Neural cell (in vitro differentiated cells): ENCODE data around the gene PVALB. TPM values are rescaled to one million over a fixed set of nuclear protein-coding genes. Genes with fewer than 3 reads are reported as not detected.

Source experiments
- H2AFZ ChIP-seq: fragments of 200-600, 300-800 bp; sonication (generic), shearing (Covaris generic); 2 replicates; pipeline ENCODE4 v1.6.0; 2014; ENCODE audit warnings: low read depth, mild to moderate bottlenecking, antibody characterized with exemption, low read length, moderate library complexity
- H3F3A ChIP-seq: fragments of 200-600 bp; shearing (Covaris generic); 2 replicates; pipeline ENCODE4 v1.6.1; 2016; ENCODE audit warnings: mild to moderate bottlenecking, moderate library complexity, mixed read lengths, antibody characterized with exemption, low read length; ENCODE audit not compliant: insufficient read depth, poor library complexity, severe bottlenecking
- H3K27ac ChIP-seq: fragments of 200-600, 300-800 bp; sonication (generic), shearing (Covaris generic); 2 replicates; pipeline ENCODE4 v1.5.1; 2014; ENCODE audit warnings: mild to moderate bottlenecking, low read length, moderate library complexity
- H3K27me3 ChIP-seq: fragments of 300-800, 200-600 bp; sonication (generic), shearing (Covaris generic); 2 replicates; pipeline ENCODE4 v1.6.0; 2014; ENCODE audit warnings: mild to moderate bottlenecking, low read depth, low read length, moderate library complexity; ENCODE audit not compliant: insufficient read depth
- H3K36me3 ChIP-seq: fragments of 300-800, 200-600 bp; sonication (generic), shearing (Covaris generic); 2 replicates; pipeline ENCODE4 v1.5.1; 2014; ENCODE audit warnings: mild to moderate bottlenecking, antibody characterized with exemption, low read length, moderate library complexity; ENCODE audit not compliant: insufficient read depth
- H3K4me2 ChIP-seq: fragments of 300-800, 200-600 bp; sonication (generic), shearing (Covaris generic); 2 replicates; pipeline ENCODE4 v1.6.0; 2014; ENCODE audit warnings: mild to moderate bottlenecking, low read length
- H3K4me3 ChIP-seq: fragments of 300-800, 200-600 bp; sonication (generic), shearing (Covaris generic); 2 replicates; pipeline ENCODE4 v1.5.1; 2014; ENCODE audit warnings: mild to moderate bottlenecking, low read length, moderate library complexity
- H3K79me2 ChIP-seq: fragments of 200-600 bp; shearing (Covaris generic); replicated peaks from 2 replicates; pipeline ENCODE4 v1.6.0; 2014; ENCODE audit warnings: mild to moderate bottlenecking, low read length, moderate library complexity; ENCODE audit not compliant: insufficient read depth
- H3K9ac ChIP-seq: fragments of 300-800, 200-600 bp; sonication (generic), shearing (Covaris generic); 2 replicates; pipeline ENCODE4 v1.6.1; 2016; ENCODE audit warnings: mild to moderate bottlenecking, low read length, mixed read lengths
- H3K9me2 ChIP-seq: fragments of 200-600 bp; shearing (Covaris generic); 2 replicates; pipeline ENCODE4 v1.6.1; 2016; ENCODE audit warnings: mild to moderate bottlenecking, low read length, mixed read lengths; ENCODE audit not compliant: insufficient read depth
- H3K9me3 ChIP-seq: fragments of 200-600, 300-800 bp; sonication (generic), shearing (Covaris generic); 2 replicates; pipeline ENCODE4 v1.6.1; 2016; ENCODE audit warnings: mild to moderate bottlenecking, mixed run types, low read length, moderate library complexity, mixed read lengths
- H4K20me1 ChIP-seq: fragments of 200-600 bp; shearing (Covaris generic); 2 replicates; pipeline ENCODE4 v1.6.1; 2016; ENCODE audit warnings: mild to moderate bottlenecking, mixed run types; ENCODE audit not compliant: insufficient read depth
- EP300 ChIP-seq: fragments of 450-650 bp; conservative IDR thresholded peaks from 2 replicates; pipeline ENCODE4 v1.6.1; 2014; ENCODE audit warnings: antibody characterized with exemption, mild to moderate bottlenecking, moderate library complexity; ENCODE audit not compliant: poor library complexity, severe bottlenecking
- EZH2 ChIP-seq: fragments of 200-600, 300-800 bp; shearing (Covaris generic), sonication (generic); IDR thresholded peaks from 2 replicates; pipeline ENCODE4 v1.6.1; 2014; ENCODE audit warnings: antibody characterized with exemption, low read length, borderline replicate concordance, mild to moderate bottlenecking; ENCODE audit not compliant: insufficient read depth, poor library complexity, severe bottlenecking
- MXI1 ChIP-seq: fragments of 450-650 bp; conservative IDR thresholded peaks from 2 replicates; pipeline ENCODE4 v1.6.1; 2014; ENCODE audit warnings: antibody characterized with exemption, mild to moderate bottlenecking; ENCODE audit not compliant: poor library complexity, severe bottlenecking
- POLR2AphosphoS5 ChIP-seq: IDR thresholded peaks from 2 replicates; pipeline ENCODE4 v1.6.1; 2012
- RAD21 ChIP-seq: fragments of 450-650 bp; conservative IDR thresholded peaks from 2 replicates; pipeline ENCODE4 v1.6.1; 2014; ENCODE audit warnings: antibody characterized with exemption, mild to moderate bottlenecking, moderate library complexity
- SMC3 ChIP-seq: fragments of 450-650 bp; conservative IDR thresholded peaks from 2 replicates; pipeline ENCODE4 v1.6.1; 2014; ENCODE audit warnings: antibody characterized with exemption, mild to moderate bottlenecking, moderate library complexity; ENCODE audit not compliant: poor library complexity
- TAF1 ChIP-seq: IDR thresholded peaks from 2 replicates; pipeline ENCODE4 v1.6.1; 2012; ENCODE audit warnings: low read depth
- polyA plus RNA-seq: library from polyadenylated mRNA; depleted of rRNA; stranded (reverse); fragments of >200 nt; gene quantifications from 2 replicates; pipeline ENCODE4 v1.2.3, GENCODE V29; 2014
- TF ChIP-seq, protein P1 (sequence below): IDR thresholded peaks from 2 replicates; pipeline ENCODE4 v1.6.1; 2012; ENCODE audit warnings: borderline replicate concordance
- TF ChIP-seq, protein P2 (sequence below): fragments of 450-650 bp; IDR thresholded peaks from 2 replicates; pipeline ENCODE4 v1.5.1; 2014; ENCODE audit warnings: antibody characterized with exemption, mild to moderate bottlenecking, moderate library complexity; ENCODE audit not compliant: poor library complexity, severe bottlenecking

Gene PVALB
- polyA plus RNA-seq, 1 donor from 2014 or later = not detected

DNA sequence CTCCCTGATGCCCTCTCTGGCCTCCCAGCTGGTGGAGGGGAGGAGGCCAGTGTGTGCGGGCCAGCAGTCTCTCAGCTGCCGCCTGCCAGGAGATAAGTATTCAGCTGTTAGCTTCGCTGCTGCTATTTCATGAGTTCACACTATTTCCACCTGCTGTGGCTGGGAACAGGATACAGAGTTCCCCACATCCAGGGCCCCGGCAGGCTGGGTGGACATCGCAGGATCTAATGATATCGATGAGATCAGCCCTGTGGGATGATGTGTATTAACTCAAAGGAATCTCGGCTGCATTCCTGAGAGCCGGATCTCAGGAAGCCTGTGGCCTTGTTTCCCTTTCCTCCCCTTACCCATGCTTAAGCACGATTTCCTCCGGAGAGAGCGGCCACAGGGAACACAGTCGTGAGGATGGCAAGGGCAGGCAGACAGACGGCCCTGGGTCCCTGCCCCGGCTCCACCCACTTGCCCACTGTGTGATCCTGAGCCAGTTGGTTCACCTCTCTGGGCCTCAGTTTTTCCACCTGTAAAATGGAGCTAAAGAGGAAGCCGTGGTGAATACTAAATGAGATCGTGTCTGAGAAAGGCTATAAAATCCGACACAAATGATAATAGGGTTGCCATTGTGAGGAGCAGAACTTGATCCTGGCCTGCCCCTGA is 6.5 kb upstream of the PVALB start:
- Histone ChIP-seq H3K27me3 (peaks cover 3% of the 10 kb centered on the region), H3K36me3 (no peaks in the 10 kb centered on the region), H3K4me3 (no peak overlapping the region), H3F3A (no peaks in the 10 kb centered on the region), H3K79me2 (no peaks in the 10 kb centered on the region), H4K20me1 (no peaks in the 10 kb centered on the region), H3K4me2 (no peak overlapping the region), H3K9me3 (no peaks in the 10 kb centered on the region), H3K9ac (no peak overlapping the region), H2AFZ (no peak overlapping the region), H3K9me2 (no peaks in the 10 kb centered on the region), H3K27ac (no peak overlapping the region)
- TF ChIP-seq MXI1 (no peak), EZH2 (no peak), POLR2AphosphoS5 (no peak), RAD21 (no peak), EP300 (no peak), SMC3 (no peak), TAF1 (no peak)
- TF ChIP-seq, protein P1, sequence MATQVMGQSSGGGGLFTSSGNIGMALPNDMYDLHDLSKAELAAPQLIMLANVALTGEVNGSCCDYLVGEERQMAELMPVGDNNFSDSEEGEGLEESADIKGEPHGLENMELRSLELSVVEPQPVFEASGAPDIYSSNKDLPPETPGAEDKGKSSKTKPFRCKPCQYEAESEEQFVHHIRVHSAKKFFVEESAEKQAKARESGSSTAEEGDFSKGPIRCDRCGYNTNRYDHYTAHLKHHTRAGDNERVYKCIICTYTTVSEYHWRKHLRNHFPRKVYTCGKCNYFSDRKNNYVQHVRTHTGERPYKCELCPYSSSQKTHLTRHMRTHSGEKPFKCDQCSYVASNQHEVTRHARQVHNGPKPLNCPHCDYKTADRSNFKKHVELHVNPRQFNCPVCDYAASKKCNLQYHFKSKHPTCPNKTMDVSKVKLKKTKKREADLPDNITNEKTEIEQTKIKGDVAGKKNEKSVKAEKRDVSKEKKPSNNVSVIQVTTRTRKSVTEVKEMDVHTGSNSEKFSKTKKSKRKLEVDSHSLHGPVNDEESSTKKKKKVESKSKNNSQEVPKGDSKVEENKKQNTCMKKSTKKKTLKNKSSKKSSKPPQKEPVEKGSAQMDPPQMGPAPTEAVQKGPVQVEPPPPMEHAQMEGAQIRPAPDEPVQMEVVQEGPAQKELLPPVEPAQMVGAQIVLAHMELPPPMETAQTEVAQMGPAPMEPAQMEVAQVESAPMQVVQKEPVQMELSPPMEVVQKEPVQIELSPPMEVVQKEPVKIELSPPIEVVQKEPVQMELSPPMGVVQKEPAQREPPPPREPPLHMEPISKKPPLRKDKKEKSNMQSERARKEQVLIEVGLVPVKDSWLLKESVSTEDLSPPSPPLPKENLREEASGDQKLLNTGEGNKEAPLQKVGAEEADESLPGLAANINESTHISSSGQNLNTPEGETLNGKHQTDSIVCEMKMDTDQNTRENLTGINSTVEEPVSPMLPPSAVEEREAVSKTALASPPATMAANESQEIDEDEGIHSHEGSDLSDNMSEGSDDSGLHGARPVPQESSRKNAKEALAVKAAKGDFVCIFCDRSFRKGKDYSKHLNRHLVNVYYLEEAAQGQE = no peak
- TF ChIP-seq, protein P2, sequence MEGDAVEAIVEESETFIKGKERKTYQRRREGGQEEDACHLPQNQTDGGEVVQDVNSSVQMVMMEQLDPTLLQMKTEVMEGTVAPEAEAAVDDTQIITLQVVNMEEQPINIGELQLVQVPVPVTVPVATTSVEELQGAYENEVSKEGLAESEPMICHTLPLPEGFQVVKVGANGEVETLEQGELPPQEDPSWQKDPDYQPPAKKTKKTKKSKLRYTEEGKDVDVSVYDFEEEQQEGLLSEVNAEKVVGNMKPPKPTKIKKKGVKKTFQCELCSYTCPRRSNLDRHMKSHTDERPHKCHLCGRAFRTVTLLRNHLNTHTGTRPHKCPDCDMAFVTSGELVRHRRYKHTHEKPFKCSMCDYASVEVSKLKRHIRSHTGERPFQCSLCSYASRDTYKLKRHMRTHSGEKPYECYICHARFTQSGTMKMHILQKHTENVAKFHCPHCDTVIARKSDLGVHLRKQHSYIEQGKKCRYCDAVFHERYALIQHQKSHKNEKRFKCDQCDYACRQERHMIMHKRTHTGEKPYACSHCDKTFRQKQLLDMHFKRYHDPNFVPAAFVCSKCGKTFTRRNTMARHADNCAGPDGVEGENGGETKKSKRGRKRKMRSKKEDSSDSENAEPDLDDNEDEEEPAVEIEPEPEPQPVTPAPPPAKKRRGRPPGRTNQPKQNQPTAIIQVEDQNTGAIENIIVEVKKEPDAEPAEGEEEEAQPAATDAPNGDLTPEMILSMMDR = no peak

DNA sequence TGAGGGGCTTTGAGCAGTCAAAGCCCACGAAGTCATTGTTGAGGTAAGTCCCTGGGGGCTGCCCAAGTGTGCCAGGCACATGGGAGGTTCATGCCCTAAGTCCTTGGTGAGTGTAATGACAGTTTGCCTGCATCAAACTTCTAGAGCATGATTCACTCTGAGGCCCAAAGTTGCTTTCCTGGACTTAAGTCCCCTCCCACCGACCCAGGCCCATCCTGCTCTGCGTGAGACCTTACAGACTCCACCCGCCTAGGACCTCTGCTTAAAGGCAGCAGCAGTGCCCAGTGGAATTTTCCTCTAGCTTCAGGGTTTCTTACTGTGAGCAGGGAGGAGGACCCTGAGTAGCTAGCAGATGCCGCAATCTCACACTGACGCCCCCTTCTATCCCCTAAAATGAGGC is 5.7 kb upstream of the PVALB start:
- Histone ChIP-seq H3K4me2 (no peak overlapping the region), H3K4me3 (no peak overlapping the region), H3K9me2 (no peaks in the 10 kb centered on the region), H3K79me2 (no peaks in the 10 kb centered on the region), H3K9ac (no peak overlapping the region), H3K27ac (no peak overlapping the region), H3K9me3 (no peaks in the 10 kb centered on the region), H3F3A (no peaks in the 10 kb centered on the region), H4K20me1 (no peaks in the 10 kb centered on the region), H3K36me3 (no peaks in the 10 kb centered on the region), H2AFZ (no peak overlapping the region), H3K27me3 (peaks cover 11% of the 10 kb centered on the region)
- TF ChIP-seq MXI1 = no peak
- TF ChIP-seq EP300 = no peak
